Endothelial cell (in vitro differentiated cells): ENCODE measurements around the gene TMEM9B. TPM values are rescaled to one million over a fixed set of nuclear protein-coding genes. Genes with fewer than 3 reads are reported as not detected.
A peak's percentile ranks its signal among the peaks of the same experiment; 100 is the strongest.

ENCODE experiments used
- DNase-seq: peaks from one replicate; pipeline ENCODE4 v3.0.0; 2021; ENCODE audit warnings: low spot score
- H3K27ac Mint-ChIP-seq: one replicate; pipeline ENCODE4 v1.8.0; 2021; ENCODE audit warnings: mixed read lengths, inconsistent platforms; ENCODE audit not compliant: unreplicated experiment
- H3K27me3 Mint-ChIP-seq: one replicate; pipeline ENCODE4 v1.8.0; 2021; ENCODE audit warnings: mild to moderate bottlenecking, moderate library complexity, mixed read lengths, inconsistent platforms; ENCODE audit not compliant: unreplicated experiment
- H3K36me3 Mint-ChIP-seq: one replicate; pipeline ENCODE4 v1.8.0; 2021; ENCODE audit warnings: mild to moderate bottlenecking, low read depth, mixed read lengths, inconsistent platforms; ENCODE audit not compliant: unreplicated experiment
- H3K4me1 Mint-ChIP-seq: one replicate; pipeline ENCODE4 v1.8.0; 2021; ENCODE audit warnings: mild to moderate bottlenecking, mixed read lengths, inconsistent platforms; ENCODE audit not compliant: unreplicated experiment
- H3K4me3 Mint-ChIP-seq: one replicate; pipeline ENCODE4 v1.8.0; 2021; ENCODE audit warnings: mild to moderate bottlenecking, mixed read lengths, inconsistent platforms; ENCODE audit not compliant: unreplicated experiment
- H3K9me3 Mint-ChIP-seq: one replicate; pipeline ENCODE4 v1.8.0; 2021; ENCODE audit warnings: mixed read lengths, inconsistent platforms; ENCODE audit not compliant: unreplicated experiment
- total RNA-seq: library from RNA; stranded (reverse); fragmentation: NEBNext Ultra II Directional; extraction: Animal tissue kit (Norgen Biotek cat#: 25700); gene quantifications from one replicate; pipeline ENCODE4 v1.2.1, GENCODE V29; 2021; ENCODE audit not compliant: unreplicated experiment
- TF ChIP-seq, protein P1 (sequence below): fragments of 200-600 bp; sonication (generic); IDR thresholded peaks from one replicate; pipeline ENCODE4 v1.5.0; 2021; ENCODE audit warnings: antibody characterized with exemption; ENCODE audit not compliant: unreplicated experiment

Gene TMEM9B
- total RNA-seq, 1 donor from 2014 or later, result 23.4 TPM

DNA sequence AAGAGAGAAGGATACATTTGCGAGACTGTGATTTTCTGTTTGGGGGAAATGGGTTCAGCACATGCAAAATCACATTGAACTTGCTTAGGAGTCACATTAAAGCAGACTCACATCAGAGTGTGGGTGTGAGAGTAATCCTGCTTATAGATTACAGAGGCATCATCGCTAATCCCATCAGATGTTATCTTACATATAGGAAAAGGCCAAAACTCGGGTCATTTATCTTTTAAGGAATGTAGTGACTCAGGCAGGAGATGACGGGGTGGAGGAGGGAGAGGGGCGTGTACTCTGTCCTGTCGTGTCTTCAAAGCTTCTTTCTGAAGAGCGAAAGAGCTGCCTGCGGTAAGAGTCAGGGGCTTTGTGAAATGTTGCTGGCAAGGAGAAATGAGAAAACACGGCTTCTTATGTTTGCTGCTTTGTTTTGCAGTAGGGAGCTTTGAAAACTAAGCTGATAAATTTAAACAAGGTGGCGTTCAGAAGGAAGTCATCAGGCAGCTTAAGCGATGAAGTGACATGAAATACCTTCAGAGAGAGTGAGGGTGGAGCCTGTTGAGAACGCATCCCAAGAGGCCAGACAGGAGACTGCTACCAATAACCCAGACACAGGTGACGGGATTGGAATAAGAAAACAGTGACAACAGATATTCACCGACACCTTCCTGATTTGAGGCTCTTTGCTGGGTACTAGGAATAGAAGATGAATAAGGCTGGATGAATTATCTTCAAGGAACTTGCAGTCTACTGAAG is 29.3 kb downstream of the TMEM9B start:
- Mint-ChIP-seq H3K27ac (no peak overlapping the region), H3K4me1 (peaks cover 10% of the 10 kb centered on the region), H3K4me3 (no peak overlapping the region), H3K36me3 (no peaks in the 10 kb centered on the region), H3K27me3 (no peaks in the 10 kb centered on the region), H3K9me3 (no peaks in the 10 kb centered on the region)
- TF ChIP-seq, protein P1, sequence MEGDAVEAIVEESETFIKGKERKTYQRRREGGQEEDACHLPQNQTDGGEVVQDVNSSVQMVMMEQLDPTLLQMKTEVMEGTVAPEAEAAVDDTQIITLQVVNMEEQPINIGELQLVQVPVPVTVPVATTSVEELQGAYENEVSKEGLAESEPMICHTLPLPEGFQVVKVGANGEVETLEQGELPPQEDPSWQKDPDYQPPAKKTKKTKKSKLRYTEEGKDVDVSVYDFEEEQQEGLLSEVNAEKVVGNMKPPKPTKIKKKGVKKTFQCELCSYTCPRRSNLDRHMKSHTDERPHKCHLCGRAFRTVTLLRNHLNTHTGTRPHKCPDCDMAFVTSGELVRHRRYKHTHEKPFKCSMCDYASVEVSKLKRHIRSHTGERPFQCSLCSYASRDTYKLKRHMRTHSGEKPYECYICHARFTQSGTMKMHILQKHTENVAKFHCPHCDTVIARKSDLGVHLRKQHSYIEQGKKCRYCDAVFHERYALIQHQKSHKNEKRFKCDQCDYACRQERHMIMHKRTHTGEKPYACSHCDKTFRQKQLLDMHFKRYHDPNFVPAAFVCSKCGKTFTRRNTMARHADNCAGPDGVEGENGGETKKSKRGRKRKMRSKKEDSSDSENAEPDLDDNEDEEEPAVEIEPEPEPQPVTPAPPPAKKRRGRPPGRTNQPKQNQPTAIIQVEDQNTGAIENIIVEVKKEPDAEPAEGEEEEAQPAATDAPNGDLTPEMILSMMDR, result no peak
- no peak for DNase-seq

DNA sequence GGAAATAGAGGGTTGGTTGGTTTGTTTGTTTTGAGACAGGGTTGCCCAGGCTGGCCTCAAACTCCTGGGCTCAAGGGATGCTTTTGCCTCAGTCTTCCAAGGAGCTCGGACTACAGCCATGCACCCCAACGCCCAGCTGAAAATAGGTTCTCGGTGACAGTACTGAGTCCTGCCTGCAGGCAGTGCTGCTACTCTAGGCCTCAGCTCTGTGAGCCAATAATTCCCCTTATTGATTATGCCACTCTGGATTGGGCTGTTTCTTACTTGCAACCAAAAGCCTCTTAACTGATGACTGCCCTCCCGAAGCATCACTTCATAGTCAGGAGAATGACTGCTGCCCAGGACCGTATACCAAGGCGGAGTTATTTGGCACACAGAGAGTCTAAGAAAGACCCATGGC is 30.3 kb downstream of the TMEM9B start:
- Mint-ChIP-seq H3K4me1 (peaks cover 10% of the 10 kb centered on the region), H3K4me3 (no peak overlapping the region), H3K9me3 (no peaks in the 10 kb centered on the region), H3K27ac (no peak overlapping the region), H3K27me3 (peaks cover 1% of the 10 kb centered on the region), H3K36me3 (no peaks in the 10 kb centered on the region)
- TF ChIP-seq, protein P1, result no peak
- DNase-seq, result peak; percentile 18

DNA sequence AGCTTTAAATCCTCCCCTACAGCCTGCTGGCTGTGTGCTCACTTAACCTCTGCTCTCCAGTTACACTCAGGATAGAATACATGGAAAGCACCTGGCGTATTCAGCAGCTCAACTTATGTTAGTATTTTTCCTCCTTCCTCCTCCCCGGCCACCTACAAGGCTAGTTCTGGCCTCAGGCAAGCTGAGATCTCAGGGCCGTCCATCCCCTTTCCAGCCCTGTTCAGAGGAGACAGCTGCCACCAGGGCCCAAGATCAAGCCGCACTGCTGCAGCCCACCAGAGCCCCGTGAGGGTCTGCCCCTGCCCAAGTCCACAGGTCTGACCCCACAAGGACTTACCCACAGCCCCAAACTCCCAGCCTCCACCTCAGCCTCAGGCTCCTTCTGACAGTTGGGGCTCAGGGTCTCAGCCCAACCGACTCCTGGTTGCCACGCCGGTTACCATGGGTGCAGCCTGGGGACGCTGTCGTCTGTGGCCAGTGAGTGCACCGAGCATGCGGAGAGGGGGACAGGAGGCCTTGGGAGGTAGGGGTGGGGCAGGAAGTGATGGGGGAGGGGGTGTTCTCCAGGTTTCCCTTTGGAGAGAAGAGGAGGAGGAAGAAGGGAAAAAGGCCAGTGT is 31.6 kb downstream of the TMEM9B start, which contains the start of gene C11orf16:
TSS of gene C11orf16 (minus strand) at position 384 of the 617 bp plus-strand sequence. CDS start 639 bp downstream, outside the sequence.
- no peak for DNase-seq
- TF ChIP-seq, protein P1, result no peak
- Mint-ChIP-seq H3K27me3 (peaks cover 1% of the 10 kb centered on the region), H3K36me3 (no peaks in the 10 kb centered on the region), H3K4me3 (no peak within 1 kb of the TSS), H3K4me1 (peaks cover 10% of the 10 kb centered on the region), H3K9me3 (no peaks in the 10 kb centered on the region), H3K27ac (no peak within 1 kb of the TSS)

DNA sequence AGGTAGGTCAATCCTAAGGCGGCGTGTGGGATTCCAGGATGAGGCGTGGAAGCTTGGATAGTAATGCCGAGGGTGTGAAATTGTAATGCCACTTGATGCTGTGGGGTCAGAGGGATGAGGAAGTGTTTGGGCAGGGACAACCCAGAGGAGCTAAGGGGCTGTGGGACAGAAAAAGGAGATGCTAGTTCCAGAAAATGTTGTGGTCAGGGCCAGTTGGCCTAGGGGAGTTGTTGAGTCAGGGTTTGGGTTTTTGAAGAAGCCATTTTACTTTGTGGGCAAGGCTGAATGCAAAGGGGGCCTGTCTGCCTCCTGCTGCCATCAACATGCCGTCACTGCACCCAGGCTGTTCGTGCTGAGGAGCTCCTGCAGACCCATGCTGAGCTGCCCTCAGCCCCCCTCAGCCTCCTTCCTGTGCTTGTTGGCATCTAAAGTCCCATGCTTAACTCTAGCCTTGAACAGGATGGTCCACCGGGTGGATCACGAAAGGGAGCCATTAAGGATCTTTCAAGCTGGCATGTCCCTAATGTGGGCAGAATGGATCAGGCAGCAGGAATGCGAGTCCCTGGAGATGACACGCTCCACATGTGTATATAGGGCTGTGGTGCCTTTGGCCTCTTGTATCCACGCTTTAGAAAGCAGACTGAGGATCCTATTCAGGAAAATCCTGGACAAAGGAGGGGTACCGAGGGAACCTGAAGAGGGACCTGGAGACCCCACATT is 33.6 kb downstream of the TMEM9B start:
- Mint-ChIP-seq H3K9me3 (no peaks in the 10 kb centered on the region), H3K4me1 (peaks cover 15% of the 10 kb centered on the region), H3K36me3 (no peaks in the 10 kb centered on the region), H3K27ac (no peak overlapping the region), H3K4me3 (no peak overlapping the region), H3K27me3 (peaks cover 1% of the 10 kb centered on the region)
- DNase-seq, result no peak
- TF ChIP-seq, protein P1, result no peak
